ENCODE results near the gene YPEL3. TPM values are rescaled to one million over a fixed set of nuclear protein-coding genes. Genes with fewer than 3 reads are reported as not detected.
A peak's percentile ranks its signal among the peaks of the same experiment; 100 is the strongest.

YPEL3 gene
- total RNA-seq, 4 donors from 2014 or later = 72.7 to 222 (median 154) TPM

DNA sequence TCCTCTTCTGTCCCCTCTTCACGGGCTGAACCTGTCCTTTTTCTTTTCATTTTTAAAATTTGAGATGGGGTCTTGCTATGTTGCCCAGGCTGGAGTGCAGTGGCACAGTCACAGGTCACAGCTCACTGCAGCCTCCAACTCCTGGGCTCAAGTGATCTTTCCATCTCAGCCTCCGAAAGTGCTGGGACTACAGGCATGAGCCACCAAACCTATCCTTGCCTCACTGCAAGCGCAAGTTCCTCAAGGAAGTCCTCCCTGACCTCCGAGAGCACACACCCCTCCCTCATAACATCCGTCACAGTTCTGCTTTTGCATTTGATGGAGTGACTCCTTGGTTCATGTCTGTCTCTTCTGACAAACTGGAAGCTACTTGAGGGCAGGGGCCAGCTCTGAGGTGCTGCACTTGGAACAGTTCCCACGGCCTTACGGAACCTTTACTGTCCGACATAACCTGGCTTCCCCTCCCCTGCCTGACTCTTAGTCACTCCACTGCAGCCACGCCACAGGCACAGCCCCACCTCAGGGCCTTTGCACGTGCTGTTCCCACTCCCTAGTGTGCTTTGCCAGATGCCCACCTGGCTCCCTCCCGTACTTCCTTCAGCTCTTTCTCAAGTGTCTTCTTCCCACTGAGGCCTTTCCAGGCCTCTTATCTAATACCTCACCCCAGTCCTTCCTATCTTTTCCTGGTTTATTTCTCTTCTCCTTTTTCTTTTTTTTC lies 8.7 kb downstream of the YPEL3 start:
- H3K36me3 ChIP-seq = peaks cover 18 to 38% (median 34%) of the 10 kb centered on the region in 4 donors
- intact Hi-C loops (cut with DNase I) = no loop called here
- DNase-seq (ENCODE audit: extremely low spot score) = no peak
- H3K9me3 ChIP-seq = no peaks in the 10 kb centered on the region
- WGBS = 86% methylated on average over 11 of the region's 11 CpGs
- no peak overlapping the region for H3K4me3 ChIP-seq
- no peaks in the 10 kb centered on the region for H3K27me3 ChIP-seq
- TF ChIP-seq POLR2A (IDR thresholded peaks at IDR 0.05; ENCODE audit: low read depth) (no peak), POLR2AphosphoS5 (IDR thresholded peaks at IDR 0.05) (no peak), EP300 (IDR thresholded peaks at IDR 0.05) (no peak)
- TF ChIP-seq, protein P1, sequence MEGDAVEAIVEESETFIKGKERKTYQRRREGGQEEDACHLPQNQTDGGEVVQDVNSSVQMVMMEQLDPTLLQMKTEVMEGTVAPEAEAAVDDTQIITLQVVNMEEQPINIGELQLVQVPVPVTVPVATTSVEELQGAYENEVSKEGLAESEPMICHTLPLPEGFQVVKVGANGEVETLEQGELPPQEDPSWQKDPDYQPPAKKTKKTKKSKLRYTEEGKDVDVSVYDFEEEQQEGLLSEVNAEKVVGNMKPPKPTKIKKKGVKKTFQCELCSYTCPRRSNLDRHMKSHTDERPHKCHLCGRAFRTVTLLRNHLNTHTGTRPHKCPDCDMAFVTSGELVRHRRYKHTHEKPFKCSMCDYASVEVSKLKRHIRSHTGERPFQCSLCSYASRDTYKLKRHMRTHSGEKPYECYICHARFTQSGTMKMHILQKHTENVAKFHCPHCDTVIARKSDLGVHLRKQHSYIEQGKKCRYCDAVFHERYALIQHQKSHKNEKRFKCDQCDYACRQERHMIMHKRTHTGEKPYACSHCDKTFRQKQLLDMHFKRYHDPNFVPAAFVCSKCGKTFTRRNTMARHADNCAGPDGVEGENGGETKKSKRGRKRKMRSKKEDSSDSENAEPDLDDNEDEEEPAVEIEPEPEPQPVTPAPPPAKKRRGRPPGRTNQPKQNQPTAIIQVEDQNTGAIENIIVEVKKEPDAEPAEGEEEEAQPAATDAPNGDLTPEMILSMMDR (IDR thresholded peaks at IDR 0.05) = no peak
- H3K27ac ChIP-seq (replicated peaks in 1 of 4) = no peak overlapping the region
- peaks cover 12 to 32% (median 24%) of the 10 kb centered on the region in 4 donors for H3K4me1 ChIP-seq

DNA sequence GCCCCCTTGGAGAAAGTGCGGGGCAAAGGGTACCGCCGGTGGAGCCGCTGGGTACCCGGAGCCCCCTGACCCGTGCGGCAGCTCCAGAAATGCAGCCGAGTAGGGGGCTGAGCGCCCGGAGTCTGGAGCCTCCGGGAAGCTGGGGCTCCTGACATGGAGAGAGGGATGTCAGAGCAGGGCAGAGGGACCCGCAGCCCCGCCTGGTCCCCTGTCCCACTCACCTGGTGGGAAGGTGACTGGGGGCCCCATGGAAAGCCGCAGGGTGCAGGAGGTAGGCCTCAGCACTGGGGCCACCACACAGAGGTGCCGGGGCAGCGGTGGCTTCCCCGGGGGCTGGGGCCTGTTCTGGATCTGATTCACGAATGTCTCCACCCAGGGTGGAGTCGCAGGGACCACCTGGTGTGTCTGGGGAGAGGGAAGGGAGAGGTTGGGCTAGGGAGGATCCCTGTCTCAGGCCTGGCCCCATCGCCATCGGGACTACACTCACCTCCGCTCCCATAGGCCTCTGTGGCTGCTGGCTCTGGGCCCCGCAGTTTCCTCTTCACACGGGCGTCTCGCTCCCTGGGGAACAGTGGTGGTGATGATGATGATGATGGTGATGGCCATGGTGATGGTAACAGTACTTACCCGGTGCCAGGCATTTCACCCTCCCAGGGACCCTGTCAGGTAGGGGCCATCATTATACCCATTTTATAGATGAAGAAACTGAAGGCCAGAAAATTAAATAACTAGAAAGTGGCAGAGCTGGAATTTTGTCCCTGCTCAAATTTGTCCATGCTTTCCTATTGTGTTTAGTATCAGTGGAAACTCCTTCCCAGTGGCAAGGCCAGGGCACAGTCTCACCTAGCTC lies 9.5 kb downstream of the YPEL3 start:
- DNase-seq (ENCODE audit: extremely low spot score) = no peak
- Histone ChIP-seq H3K4me3 (no peak overlapping the region), H3K4me1 (peaks cover 8 to 24% (median 17%) of the 10 kb centered on the region in 4 donors), H3K27me3 (no peaks in the 10 kb centered on the region), H3K36me3 (peaks cover 26 to 46% (median 42%) of the 10 kb centered on the region in 4 donors), H3K27ac (replicated peaks in 1 of 4) (peak overlapping the region in 1 of 4 donors; percentile 47), H3K9me3 (no peaks in the 10 kb centered on the region)
- TF ChIP-seq EP300 (IDR thresholded peaks at IDR 0.05) (no peak), POLR2A (IDR thresholded peaks at IDR 0.05; ENCODE audit: low read depth) (no peak), POLR2AphosphoS5 (IDR thresholded peaks at IDR 0.05) (no peak)
- TF ChIP-seq, protein P1 (IDR thresholded peaks at IDR 0.05) = no peak
- intact Hi-C loops (cut with DNase I) = no loop called here
- WGBS = 73% methylated on average over 17 of the region's 27 CpGs

DNA sequence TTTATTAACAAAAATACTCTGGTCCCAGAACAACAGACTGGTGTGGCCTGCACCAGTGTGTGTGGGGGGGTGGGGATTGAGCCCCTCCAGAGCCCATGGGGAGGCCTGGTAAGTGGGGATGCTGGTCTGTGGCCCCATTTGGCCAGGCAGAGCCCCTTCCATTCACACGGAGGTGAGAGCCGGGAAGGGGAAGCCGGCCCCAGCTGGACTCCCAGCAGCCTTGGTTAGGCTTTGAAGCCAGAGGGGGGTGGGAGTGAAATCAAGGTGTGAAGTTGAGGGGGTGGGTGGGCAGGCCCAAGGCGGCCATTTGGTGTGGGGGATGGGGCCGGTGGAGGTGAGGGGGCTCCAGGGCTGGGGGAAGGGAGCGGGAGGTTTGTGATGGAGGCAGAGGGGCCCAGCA lies 10.2 kb downstream of the YPEL3 start:
- Histone ChIP-seq H3K36me3 (peaks cover 33 to 53% (median 49%) of the 10 kb centered on the region in 4 donors), H3K27ac (replicated peaks in 1 of 4) (peak overlapping the region; percentile 16 to 62 (median 52)), H3K9me3 (no peaks in the 10 kb centered on the region), H3K4me3 (no peak overlapping the region), H3K4me1 (peaks cover under 1 to 17% (median 10%) of the 10 kb centered on the region in 4 donors), H3K27me3 (no peaks in the 10 kb centered on the region)
- intact Hi-C loops (cut with DNase I) = no loop called here
- 91% methylated on average over 4 of the region's 6 CpGs for WGBS
- no peak for DNase-seq (ENCODE audit: extremely low spot score)
- no peak for TF ChIP-seq POLR2AphosphoS5 (IDR thresholded peaks at IDR 0.05)
- no peak for TF ChIP-seq POLR2A (IDR thresholded peaks at IDR 0.05; ENCODE audit: low read depth)
- TF ChIP-seq, protein P1 (IDR thresholded peaks at IDR 0.05) = no peak
- no peak for TF ChIP-seq EP300 (IDR thresholded peaks at IDR 0.05)

DNA sequence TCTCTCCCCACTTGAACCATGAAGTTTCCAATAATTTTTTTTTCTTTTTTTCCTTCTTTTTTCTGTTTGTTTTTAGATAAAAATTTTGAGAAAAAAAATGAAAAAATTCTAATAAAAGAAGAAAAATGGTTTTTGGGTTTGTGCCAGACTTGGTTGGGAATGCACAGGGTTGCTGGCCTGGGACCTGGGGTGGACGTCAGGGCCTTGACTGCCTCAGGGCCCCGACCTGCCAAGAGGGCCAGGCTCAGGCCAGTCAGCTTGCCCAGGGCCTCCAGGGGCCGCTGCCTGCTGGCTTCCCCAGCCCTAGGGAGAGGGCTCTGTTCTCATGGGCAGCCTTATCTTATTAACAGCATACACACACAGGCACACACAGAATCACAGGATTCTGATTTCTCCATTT lies 10.8 kb downstream of the YPEL3 start:
- intact Hi-C loops (cut with DNase I) = no loop called here
- Histone ChIP-seq H3K4me3 (no peak overlapping the region), H3K36me3 (peaks cover 36 to 59% (median 55%) of the 10 kb centered on the region in 4 donors), H3K9me3 (no peaks in the 10 kb centered on the region), H3K27ac (replicated peaks in 1 of 4) (peak overlapping the region; percentile 16 to 62 (median 52)), H3K27me3 (no peaks in the 10 kb centered on the region), H3K4me1 (peaks cover 0 to 11% (median 5%) of the 10 kb centered on the region in 4 donors)
- TF ChIP-seq EP300 (IDR thresholded peaks at IDR 0.05) (no peak), POLR2AphosphoS5 (IDR thresholded peaks at IDR 0.05) (no peak)
- 59% methylated on average over 3 of the region's 3 CpGs for WGBS
- no peak for DNase-seq (ENCODE audit: extremely low spot score)

DNA sequence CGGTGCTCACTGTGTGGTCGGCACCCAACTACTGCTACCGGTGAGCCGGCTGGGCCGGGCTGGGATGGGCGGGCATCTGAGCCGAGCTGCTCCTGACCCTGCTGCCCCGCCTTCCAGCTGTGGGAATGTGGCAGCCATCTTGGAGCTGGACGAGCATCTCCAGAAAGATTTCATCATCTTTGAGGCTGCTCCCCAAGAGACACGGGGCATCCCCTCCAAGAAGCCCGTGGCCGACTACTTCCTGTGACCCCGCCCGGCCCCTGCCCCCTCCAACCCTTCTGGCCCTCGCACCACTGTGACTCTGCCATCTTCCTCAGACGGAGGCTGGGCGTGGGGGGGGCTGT lies 11.2 kb downstream of the YPEL3 start:
- Histone ChIP-seq H3K4me1 (peaks cover 0 to 9% (median 3%) of the 10 kb centered on the region in 4 donors), H3K27ac (replicated peaks in 1 of 4) (peak overlapping the region; percentile 16 to 62 (median 52)), H3K36me3 (peaks cover 37 to 63% (median 60%) of the 10 kb centered on the region in 4 donors), H3K27me3 (no peaks in the 10 kb centered on the region), H3K9me3 (no peaks in the 10 kb centered on the region), H3K4me3 (no peak overlapping the region)
- WGBS = 49% methylated on average over 17 of the region's 17 CpGs
- TF ChIP-seq EP300 (IDR thresholded peaks at IDR 0.05) (no peak), POLR2AphosphoS5 (IDR thresholded peaks at IDR 0.05) (no peak), POLR2A (IDR thresholded peaks at IDR 0.05; ENCODE audit: low read depth) (no peak)
- TF ChIP-seq, protein P1 (IDR thresholded peaks at IDR 0.05) = no peak
- intact Hi-C loops (cut with DNase I) = no loop called here
- DNase-seq (ENCODE audit: extremely low spot score) = no peak

Measured in esophagus muscularis mucosa (tissue), 4 donors.